ENCODE measurements around the gene NF1. TPM values are rescaled to one million over a fixed set of nuclear protein-coding genes. Genes with fewer than 3 reads are reported as not detected.
A peak's percentile ranks its signal among the peaks of the same experiment; 100 is the strongest.

Gene NF1
- total RNA-seq, 1 donor: 79.7 TPM

DNA sequence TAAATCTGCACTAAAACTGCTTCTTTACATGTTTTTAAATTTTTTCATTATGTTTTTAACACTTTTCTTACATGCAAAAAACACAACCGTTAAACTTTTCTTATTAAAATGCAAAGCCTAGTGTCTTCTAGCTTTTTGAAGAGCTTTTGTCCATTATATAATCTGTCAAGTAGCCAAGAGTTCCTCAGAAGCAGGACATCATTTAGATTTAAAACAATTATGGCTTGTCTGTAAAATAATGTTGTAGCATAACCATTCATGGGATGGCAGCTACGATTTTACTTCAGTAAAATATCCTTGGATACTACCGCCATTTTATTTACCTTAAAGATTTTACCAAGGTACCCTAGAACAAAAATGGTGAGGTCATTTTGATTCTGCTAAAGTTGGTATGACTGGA is 199.5 kb downstream of the NF1 start:
- H3K4me3 ChIP-seq (ENCODE audit: low read depth, low read length): no peak overlapping the region
- TF ChIP-seq, protein P1, sequence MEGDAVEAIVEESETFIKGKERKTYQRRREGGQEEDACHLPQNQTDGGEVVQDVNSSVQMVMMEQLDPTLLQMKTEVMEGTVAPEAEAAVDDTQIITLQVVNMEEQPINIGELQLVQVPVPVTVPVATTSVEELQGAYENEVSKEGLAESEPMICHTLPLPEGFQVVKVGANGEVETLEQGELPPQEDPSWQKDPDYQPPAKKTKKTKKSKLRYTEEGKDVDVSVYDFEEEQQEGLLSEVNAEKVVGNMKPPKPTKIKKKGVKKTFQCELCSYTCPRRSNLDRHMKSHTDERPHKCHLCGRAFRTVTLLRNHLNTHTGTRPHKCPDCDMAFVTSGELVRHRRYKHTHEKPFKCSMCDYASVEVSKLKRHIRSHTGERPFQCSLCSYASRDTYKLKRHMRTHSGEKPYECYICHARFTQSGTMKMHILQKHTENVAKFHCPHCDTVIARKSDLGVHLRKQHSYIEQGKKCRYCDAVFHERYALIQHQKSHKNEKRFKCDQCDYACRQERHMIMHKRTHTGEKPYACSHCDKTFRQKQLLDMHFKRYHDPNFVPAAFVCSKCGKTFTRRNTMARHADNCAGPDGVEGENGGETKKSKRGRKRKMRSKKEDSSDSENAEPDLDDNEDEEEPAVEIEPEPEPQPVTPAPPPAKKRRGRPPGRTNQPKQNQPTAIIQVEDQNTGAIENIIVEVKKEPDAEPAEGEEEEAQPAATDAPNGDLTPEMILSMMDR (IDR thresholded peaks at IDR 0.05; ENCODE audit: insufficient read depth, low read length): no peak
- DNase-seq (ENCODE audit: low read depth): no peak

DNA sequence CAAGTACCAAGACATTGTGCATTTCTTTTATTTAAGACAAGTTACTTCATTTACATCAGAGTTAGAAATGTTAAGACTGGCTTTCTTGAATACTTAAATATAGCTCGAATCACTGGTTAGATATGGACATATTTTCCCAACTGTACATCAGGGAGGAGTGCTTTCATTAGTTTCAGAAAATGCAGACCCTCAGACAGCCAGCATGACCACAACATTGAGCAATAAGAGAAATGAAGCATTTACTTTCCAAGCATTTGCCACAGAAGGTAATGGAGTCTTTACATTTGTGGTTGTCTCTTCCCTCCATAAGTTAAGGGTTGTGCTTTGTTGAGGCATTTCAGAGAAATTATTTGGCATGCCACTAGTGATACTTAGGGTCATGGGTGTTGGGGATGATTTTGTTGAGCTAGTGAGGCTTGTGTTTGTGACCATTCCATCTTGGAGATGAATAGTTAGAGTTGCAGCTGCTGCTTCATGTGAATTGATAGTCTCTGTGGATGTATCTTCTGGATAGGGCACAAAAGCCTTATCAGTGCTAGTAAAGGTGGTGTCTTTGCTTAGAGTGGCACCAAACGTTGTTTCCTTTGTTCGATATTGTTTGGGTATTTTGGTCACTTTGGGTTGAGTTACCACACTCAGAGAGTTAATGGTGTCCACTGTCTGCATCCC is 200.2 kb downstream of the NF1 start:
- H3K4me3 ChIP-seq (ENCODE audit: low read depth, low read length): no peak overlapping the region
- TF ChIP-seq, protein P1 (IDR thresholded peaks at IDR 0.05; ENCODE audit: insufficient read depth, low read length): no peak
- DNase-seq (ENCODE audit: low read depth): peak; percentile 40

DNA sequence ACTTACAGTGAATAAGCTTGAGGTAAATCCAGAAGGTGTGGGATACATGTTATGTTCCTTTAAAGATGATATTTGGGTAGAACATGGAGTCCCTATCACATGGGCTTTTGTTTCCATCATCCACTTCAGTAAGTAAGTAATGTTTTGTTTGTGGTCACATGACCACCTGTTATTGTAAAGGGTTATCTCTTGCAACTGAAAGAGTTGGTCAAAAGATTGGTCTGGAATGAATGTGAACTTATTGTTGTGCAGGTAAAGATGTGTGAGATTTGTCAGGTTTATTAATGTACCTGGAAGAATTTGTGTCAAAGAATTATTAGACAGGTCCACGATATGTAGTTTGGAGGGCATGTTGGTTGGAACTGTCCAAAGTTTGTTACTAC is 200.7 kb downstream of the NF1 start:
- no peak overlapping the region for H3K4me3 ChIP-seq (ENCODE audit: low read depth, low read length)
- DNase-seq (ENCODE audit: low read depth): no peak
- TF ChIP-seq, protein P1 (IDR thresholded peaks at IDR 0.05; ENCODE audit: insufficient read depth, low read length): no peak

DNA sequence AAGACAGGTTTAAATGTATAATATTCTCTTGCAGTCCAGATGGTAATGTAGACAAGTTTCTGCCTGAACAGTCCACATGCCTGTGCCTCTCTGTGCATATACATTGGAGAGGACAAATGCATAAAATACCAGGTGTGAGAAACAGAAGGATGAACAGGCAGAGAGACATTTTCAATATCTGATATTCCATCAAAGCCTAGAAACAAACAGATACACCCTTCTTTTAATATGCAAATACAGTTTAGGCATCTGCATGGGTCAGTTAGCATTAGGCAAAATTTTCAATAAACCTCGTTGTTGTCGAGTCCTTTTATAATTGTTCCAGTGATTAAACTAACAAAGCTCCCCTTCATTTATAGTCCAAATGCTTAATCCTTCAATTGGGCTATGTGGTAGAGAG is 201.4 kb downstream of the NF1 start:
- no peak for DNase-seq (ENCODE audit: low read depth)
- no peak overlapping the region for H3K4me3 ChIP-seq (ENCODE audit: low read depth, low read length)
- TF ChIP-seq, protein P1 (IDR thresholded peaks at IDR 0.05; ENCODE audit: insufficient read depth, low read length): no peak

DNA sequence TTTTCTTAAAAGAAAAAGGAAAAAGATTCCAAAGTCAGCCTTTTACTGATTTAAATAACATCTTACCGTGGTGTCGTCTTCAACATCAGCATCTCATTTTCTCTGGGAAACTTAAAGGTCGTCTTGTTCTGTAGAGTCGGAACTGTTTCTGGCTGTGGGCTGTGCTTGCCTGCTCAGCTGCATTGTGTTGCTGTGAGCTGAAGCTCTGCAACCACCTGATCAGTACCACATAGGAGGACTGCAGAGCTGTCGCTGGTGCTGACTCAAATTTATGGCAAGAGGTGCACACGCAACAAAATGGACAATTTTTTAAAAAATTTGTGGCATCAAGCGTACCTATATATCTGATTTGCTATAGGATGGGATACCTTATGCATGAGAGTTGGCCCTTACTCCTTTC is 202.3 kb downstream of the NF1 start, which contains the start of gene OMG:
OMG (minus strand) TSS at position 150 of the 400 bp plus-strand sequence. CDS start 908 bp downstream, outside the sequence.
- TF ChIP-seq, protein P1 (IDR thresholded peaks at IDR 0.05; ENCODE audit: insufficient read depth, low read length): no peak
- DNase-seq (ENCODE audit: low read depth): no peak
- no peak within 1 kb of the TSS for H3K4me3 ChIP-seq (ENCODE audit: low read depth, low read length)

DNA sequence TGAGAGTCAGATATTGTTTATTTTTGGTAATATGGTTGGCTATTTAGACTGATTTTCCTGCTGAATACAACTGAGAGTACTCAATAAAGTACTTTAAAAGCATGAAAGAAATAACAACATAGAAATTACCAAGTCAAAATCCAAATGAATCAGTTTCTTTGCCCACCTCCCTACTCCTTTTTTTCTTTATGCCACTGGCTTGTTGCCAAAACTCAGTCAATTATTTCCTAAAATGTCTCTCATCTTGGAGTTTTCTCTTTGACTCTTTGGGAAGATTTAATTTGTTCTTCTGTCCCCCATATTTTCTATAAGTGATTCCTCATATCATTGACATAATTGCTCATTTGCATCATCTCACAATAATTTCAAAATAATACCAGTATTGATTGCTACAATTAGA is 204.8 kb downstream of the NF1 start:
- TF ChIP-seq, protein P1 (IDR thresholded peaks at IDR 0.05; ENCODE audit: insufficient read depth, low read length): no peak
- H3K4me3 ChIP-seq (ENCODE audit: low read depth, low read length): no peak overlapping the region
- no peak for DNase-seq (ENCODE audit: low read depth)

DNA sequence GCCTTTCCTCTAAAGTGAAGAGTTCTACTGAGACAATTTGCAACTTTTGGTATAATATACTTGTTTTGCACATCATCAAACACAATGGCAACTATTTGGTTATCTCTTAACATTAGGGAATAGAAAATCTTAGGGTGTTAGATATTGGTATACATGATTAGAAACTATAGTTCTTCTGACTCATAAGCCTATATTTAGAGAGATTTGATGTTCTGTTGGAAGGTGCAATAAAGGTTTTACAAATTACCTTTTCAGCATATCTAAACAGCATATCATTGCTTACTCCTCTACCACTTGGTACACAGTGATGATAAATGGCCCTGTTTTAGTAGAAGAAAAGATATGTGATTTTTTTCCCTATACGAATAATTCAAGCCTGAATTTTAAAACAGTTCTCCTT is 212.9 kb downstream of the NF1 start:
- no peak overlapping the region for H3K4me3 ChIP-seq (ENCODE audit: low read depth, low read length)
- TF ChIP-seq, protein P1 (IDR thresholded peaks at IDR 0.05; ENCODE audit: insufficient read depth, low read length): no peak
- DNase-seq (ENCODE audit: low read depth): no peak
